Measurements from ENCODE around the gene ZBTB46.

- TF ChIP-seq CTCF (IDR thresholded peaks at IDR 0.05) (no peak), POLR2AphosphoS5 (IDR thresholded peaks at IDR 0.05) (no peak), POLR2A (IDR thresholded peaks at IDR 0.05) (no peak)
Observed at GRCh38 chr20:63868264-63868663, 37.2 kb upstream of the ZBTB46 start.
